Measurements from ENCODE around the gene TAF1. TPM values are rescaled to one million over a fixed set of nuclear protein-coding genes. Genes with fewer than 3 reads are reported as not detected.

Gene TAF1
- total and polyA plus RNA-seq, 9 of the 15 experiments (the other 6 are each of a cell fraction or from before 2014, with no cell fraction given) = 6.4 to 45.1 (median 38.1) TPM

- TF ChIP-seq, protein P1, sequence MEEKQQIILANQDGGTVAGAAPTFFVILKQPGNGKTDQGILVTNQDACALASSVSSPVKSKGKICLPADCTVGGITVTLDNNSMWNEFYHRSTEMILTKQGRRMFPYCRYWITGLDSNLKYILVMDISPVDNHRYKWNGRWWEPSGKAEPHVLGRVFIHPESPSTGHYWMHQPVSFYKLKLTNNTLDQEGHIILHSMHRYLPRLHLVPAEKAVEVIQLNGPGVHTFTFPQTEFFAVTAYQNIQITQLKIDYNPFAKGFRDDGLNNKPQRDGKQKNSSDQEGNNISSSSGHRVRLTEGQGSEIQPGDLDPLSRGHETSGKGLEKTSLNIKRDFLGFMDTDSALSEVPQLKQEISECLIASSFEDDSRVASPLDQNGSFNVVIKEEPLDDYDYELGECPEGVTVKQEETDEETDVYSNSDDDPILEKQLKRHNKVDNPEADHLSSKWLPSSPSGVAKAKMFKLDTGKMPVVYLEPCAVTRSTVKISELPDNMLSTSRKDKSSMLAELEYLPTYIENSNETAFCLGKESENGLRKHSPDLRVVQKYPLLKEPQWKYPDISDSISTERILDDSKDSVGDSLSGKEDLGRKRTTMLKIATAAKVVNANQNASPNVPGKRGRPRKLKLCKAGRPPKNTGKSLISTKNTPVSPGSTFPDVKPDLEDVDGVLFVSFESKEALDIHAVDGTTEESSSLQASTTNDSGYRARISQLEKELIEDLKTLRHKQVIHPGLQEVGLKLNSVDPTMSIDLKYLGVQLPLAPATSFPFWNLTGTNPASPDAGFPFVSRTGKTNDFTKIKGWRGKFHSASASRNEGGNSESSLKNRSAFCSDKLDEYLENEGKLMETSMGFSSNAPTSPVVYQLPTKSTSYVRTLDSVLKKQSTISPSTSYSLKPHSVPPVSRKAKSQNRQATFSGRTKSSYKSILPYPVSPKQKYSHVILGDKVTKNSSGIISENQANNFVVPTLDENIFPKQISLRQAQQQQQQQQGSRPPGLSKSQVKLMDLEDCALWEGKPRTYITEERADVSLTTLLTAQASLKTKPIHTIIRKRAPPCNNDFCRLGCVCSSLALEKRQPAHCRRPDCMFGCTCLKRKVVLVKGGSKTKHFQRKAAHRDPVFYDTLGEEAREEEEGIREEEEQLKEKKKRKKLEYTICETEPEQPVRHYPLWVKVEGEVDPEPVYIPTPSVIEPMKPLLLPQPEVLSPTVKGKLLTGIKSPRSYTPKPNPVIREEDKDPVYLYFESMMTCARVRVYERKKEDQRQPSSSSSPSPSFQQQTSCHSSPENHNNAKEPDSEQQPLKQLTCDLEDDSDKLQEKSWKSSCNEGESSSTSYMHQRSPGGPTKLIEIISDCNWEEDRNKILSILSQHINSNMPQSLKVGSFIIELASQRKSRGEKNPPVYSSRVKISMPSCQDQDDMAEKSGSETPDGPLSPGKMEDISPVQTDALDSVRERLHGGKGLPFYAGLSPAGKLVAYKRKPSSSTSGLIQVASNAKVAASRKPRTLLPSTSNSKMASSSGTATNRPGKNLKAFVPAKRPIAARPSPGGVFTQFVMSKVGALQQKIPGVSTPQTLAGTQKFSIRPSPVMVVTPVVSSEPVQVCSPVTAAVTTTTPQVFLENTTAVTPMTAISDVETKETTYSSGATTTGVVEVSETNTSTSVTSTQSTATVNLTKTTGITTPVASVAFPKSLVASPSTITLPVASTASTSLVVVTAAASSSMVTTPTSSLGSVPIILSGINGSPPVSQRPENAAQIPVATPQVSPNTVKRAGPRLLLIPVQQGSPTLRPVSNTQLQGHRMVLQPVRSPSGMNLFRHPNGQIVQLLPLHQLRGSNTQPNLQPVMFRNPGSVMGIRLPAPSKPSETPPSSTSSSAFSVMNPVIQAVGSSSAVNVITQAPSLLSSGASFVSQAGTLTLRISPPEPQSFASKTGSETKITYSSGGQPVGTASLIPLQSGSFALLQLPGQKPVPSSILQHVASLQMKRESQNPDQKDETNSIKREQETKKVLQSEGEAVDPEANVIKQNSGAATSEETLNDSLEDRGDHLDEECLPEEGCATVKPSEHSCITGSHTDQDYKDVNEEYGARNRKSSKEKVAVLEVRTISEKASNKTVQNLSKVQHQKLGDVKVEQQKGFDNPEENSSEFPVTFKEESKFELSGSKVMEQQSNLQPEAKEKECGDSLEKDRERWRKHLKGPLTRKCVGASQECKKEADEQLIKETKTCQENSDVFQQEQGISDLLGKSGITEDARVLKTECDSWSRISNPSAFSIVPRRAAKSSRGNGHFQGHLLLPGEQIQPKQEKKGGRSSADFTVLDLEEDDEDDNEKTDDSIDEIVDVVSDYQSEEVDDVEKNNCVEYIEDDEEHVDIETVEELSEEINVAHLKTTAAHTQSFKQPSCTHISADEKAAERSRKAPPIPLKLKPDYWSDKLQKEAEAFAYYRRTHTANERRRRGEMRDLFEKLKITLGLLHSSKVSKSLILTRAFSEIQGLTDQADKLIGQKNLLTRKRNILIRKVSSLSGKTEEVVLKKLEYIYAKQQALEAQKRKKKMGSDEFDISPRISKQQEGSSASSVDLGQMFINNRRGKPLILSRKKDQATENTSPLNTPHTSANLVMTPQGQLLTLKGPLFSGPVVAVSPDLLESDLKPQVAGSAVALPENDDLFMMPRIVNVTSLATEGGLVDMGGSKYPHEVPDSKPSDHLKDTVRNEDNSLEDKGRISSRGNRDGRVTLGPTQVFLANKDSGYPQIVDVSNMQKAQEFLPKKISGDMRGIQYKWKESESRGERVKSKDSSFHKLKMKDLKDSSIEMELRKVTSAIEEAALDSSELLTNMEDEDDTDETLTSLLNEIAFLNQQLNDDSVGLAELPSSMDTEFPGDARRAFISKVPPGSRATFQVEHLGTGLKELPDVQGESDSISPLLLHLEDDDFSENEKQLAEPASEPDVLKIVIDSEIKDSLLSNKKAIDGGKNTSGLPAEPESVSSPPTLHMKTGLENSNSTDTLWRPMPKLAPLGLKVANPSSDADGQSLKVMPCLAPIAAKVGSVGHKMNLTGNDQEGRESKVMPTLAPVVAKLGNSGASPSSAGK (IDR thresholded peaks at IDR 0.05) = no peak
- TF ChIP-seq HDGF (IDR thresholded peaks at IDR 0.05) (0 out of 2 replicates have a peak, but pooled peaks have one; percentile 24), FOXM1 (IDR thresholded peaks at IDR 0.05; ENCODE audit: low read depth) (peak; percentile 20; the same call in 1 of the 2 replicates), FOXM1 (CRISPR knock-in tag; IDR thresholded peaks at IDR 0.05; ENCODE audit: low read depth) (no peak), KDM4B (IDR thresholded peaks at IDR 0.05; ENCODE audit: borderline replicate concordance in 2 of 2, low read depth in 1 of 2) (no peak), SMARCE1 (IDR thresholded peaks at IDR 0.05) (peak; percentile 50; the same call in 1 of the 2 replicates), RCOR1 (IDR thresholded peaks at IDR 0.05; ENCODE audit: borderline replicate concordance in 1 of 2, low read depth in 2 of 2, low read length in 2 of 2) (no peak), ZFP36 (IDR thresholded peaks at IDR 0.05; ENCODE audit: low read depth, low read length, partially characterized antibody) (no peak), ZNF165 (CRISPR knock-in tag; IDR thresholded peaks at IDR 0.05; ENCODE audit: borderline replicate concordance) (no peak), NKRF (IDR thresholded peaks at IDR 0.05; ENCODE audit: borderline replicate concordance) (peak; percentile 32; the same call in 1 of the 2 replicates), KHSRP (IDR thresholded peaks at IDR 0.05) (no peak), CEBPB (tag; IDR thresholded peaks at IDR 0.05) (peak; percentile 47; the same call in 1 of the 2 replicates)
- TF ChIP-seq, protein P2, sequence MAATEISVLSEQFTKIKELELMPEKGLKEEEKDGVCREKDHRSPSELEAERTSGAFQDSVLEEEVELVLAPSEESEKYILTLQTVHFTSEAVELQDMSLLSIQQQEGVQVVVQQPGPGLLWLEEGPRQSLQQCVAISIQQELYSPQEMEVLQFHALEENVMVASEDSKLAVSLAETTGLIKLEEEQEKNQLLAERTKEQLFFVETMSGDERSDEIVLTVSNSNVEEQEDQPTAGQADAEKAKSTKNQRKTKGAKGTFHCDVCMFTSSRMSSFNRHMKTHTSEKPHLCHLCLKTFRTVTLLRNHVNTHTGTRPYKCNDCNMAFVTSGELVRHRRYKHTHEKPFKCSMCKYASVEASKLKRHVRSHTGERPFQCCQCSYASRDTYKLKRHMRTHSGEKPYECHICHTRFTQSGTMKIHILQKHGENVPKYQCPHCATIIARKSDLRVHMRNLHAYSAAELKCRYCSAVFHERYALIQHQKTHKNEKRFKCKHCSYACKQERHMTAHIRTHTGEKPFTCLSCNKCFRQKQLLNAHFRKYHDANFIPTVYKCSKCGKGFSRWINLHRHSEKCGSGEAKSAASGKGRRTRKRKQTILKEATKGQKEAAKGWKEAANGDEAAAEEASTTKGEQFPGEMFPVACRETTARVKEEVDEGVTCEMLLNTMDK (IDR thresholded peaks at IDR 0.05; ENCODE audit: borderline replicate concordance, insufficient read depth, low read depth, low read length, poor library complexity, severe bottlenecking) = no peak
These were observed 27.8 kb downstream of the TAF1 start (continued) for GRCh38 chrX:71393919-71394318.

All from K562 (cell line).